ENCODE measurements around the gene FOSB. TPM values are rescaled to one million over a fixed set of nuclear protein-coding genes. Genes with fewer than 3 reads are reported as not detected.

The FOSB gene
- total and polyA plus RNA-seq, 2 donors (not counting 3 experiments of a cell fraction or from before 2014, with no cell fraction given): 2.0 to 10.7 TPM

GRCh38 chr19:45467115-45467455 lies 711 bp upstream of the FOSB start:
- peak overlapping the region; percentile 86 for H3K27ac ChIP-seq (ENCODE audit: insufficient read depth, low read depth, low read length)
- H3K9me3 ChIP-seq (replicated peaks; ENCODE audit: control insufficient read depth, insufficient read depth, low read length): no peaks in the 10 kb centered on the region
- peak overlapping the region; percentile 86 for H2AFZ ChIP-seq (ENCODE audit: low read depth, low read length)
- POLR2A ChIA-PET: interaction anchor here (1.3 to 1.9 kb wide), 4 partner anchors 9 to 28 kb away, joined by 3 to 9 read pairs (median 7); no protein-coding TSS in a partner anchor
- CTCF ChIA-PET: interaction anchor here (0.5 to 9.5 kb wide), 14 partner anchors 8 to 248 kb away, joined by 3 to 174 read pairs (median 6); no protein-coding TSS in a partner anchor
- peak overlapping the region; percentile 83 for H3K9ac ChIP-seq (replicated peaks; ENCODE audit: extremely low read depth, insufficient read depth, low read length)
- no peaks in the 10 kb centered on the region for H4K20me1 ChIP-seq (replicated peaks; ENCODE audit: control insufficient read depth, extremely low read depth, insufficient read depth, low read length)
- peak overlapping the region; percentile 29 to 59 (median 51) for H3K4me3 ChIP-seq (replicated peaks in 1 of 3; ENCODE audit: insufficient read depth in 1 of 3, low read depth in 1 of 3, low read length in 3 of 3)
- H3K36me3 ChIP-seq (ENCODE audit: control insufficient read depth in 2 of 2, extremely low read depth in 1 of 2, insufficient read depth in 2 of 2, low read length in 2 of 2): no peaks in the 10 kb centered on the region
- peak overlapping the region; percentile 81 for H3K4me2 ChIP-seq (ENCODE audit: insufficient read depth, low read length)
- no peaks in the 10 kb centered on the region for H3K79me2 ChIP-seq (ENCODE audit: control insufficient read depth, insufficient read depth, low read length)
- H3K27me3 ChIP-seq (ENCODE audit: control insufficient read depth in 2 of 2, insufficient read depth in 2 of 2, low read length in 2 of 2): no peaks in the 10 kb centered on the region
- H3K9me1 ChIP-seq (replicated peaks; ENCODE audit: control insufficient read depth, extremely low read depth, insufficient read depth, low read length): no peaks in the 10 kb centered on the region
- peak; percentile 58 for FAIRE-seq
- DNase-seq (ENCODE audit: low read depth, low spot score): no peak
- dilution Hi-C loops (cut with MboI; ENCODE audit: extremely low pct_ligation_motif_present, low sequenced_read_pairs) (no loop called here), intact Hi-C loops (cut with micrococcal nuclease) (loop anchor here (1.0 kb wide), 2 partner anchors 11 to 24 kb away; no protein-coding TSS in a partner anchor)
- H3K4me1 ChIP-seq (ENCODE audit: control insufficient read depth, extremely low read depth, insufficient read depth, low read length): peaks cover 18% of the 10 kb centered on the region
- TSS peak; percentile 56 for BruUV-seq (replicated peaks)
- TF ChIP-seq GATA2 (IDR thresholded peaks at IDR 0.05; ENCODE audit: insufficient read depth, insufficient read length, low read depth, low read length): no peak
- no peak for TF ChIP-seq EZH2 (IDR thresholded peaks at IDR 0.05; ENCODE audit: borderline replicate concordance, low read depth, low read length, severe bottlenecking)
- TF ChIP-seq MAX (IDR thresholded peaks at IDR 0.05; ENCODE audit: insufficient read depth, insufficient read length): no peak
- no peak for TF ChIP-seq MYC (IDR thresholded peaks at IDR 0.05; ENCODE audit: low read depth, low read length)
- TF ChIP-seq, protein P1, sequence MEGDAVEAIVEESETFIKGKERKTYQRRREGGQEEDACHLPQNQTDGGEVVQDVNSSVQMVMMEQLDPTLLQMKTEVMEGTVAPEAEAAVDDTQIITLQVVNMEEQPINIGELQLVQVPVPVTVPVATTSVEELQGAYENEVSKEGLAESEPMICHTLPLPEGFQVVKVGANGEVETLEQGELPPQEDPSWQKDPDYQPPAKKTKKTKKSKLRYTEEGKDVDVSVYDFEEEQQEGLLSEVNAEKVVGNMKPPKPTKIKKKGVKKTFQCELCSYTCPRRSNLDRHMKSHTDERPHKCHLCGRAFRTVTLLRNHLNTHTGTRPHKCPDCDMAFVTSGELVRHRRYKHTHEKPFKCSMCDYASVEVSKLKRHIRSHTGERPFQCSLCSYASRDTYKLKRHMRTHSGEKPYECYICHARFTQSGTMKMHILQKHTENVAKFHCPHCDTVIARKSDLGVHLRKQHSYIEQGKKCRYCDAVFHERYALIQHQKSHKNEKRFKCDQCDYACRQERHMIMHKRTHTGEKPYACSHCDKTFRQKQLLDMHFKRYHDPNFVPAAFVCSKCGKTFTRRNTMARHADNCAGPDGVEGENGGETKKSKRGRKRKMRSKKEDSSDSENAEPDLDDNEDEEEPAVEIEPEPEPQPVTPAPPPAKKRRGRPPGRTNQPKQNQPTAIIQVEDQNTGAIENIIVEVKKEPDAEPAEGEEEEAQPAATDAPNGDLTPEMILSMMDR (IDR thresholded peaks at IDR 0.05; ENCODE audit: extremely low read depth in 1 of 2, insufficient read depth in 1 of 2, low read depth in 1 of 2, low read length in 2 of 2): no peak
- TF ChIP-seq FOS (IDR thresholded peaks at IDR 0.05; ENCODE audit: borderline replicate concordance, insufficient read depth, low read length): no peak
- TF ChIP-seq JUN (IDR thresholded peaks at IDR 0.05; ENCODE audit: borderline replicate concordance, insufficient read depth, insufficient read length, low read depth): no peak
- no peak for TF ChIP-seq POLR2A (IDR thresholded peaks at IDR 0.05; ENCODE audit: low read depth, low read length)
- no peak for TF ChIP-seq POLR2AphosphoS5 (IDR thresholded peaks at IDR 0.05; ENCODE audit: insufficient read depth, low read depth, low read length)

Data from endothelial cell of umbilical vein (primary cell).